Naive thymus-derived CD8-positive, alpha-beta T cell (primary cell): ENCODE data around the gene LRRC8D. TPM values are rescaled to one million over a fixed set of nuclear protein-coding genes. Genes with fewer than 3 reads are reported as not detected.

Experiments used
- ATAC-seq, 2 donors: fragments of 150-1000 bp; cut with Tn5 transposase in 1 of 2; sonication (Bioruptor Pico), chemical (Tn5 transposase) in 1 of 2; 1 replicate in 1 of 2; 2 replicates in 1 of 2; pipeline ENCODE4 v1.10.0; 2021; ENCODE audit warnings: mild to moderate bottlenecking in 2 of 2, moderate library complexity in 2 of 2
- POLR2A ChIA-PET: fragments of 350-600 bp; sonication (Branson Sonifier 250); formaldehyde crosslinking; loops from one replicate; lab custom pipeline; 2021; ENCODE audit warnings: antibody characterized with exemption; lab: Charles Lee
- DNase-seq, 10 donors: peaks; one replicate each; pipeline versions ENCODE4 v3.0.0 to v3.0.0-alpha.2; 2020 to 2022
- H3K27ac Mint-ChIP-seq, 10 donors: one replicate each; pipeline ENCODE4 v1.8.0; 2020 to 2022; ENCODE audit warnings: mild to moderate bottlenecking in 10 of 10, mixed read lengths in 10 of 10, moderate library complexity in 4 of 10, inconsistent platforms in 1 of 10
- H3K27me3 Mint-ChIP-seq, 5 donors: one replicate each; pipeline ENCODE4 v1.8.0; 2021 to 2022; ENCODE audit warnings: mixed read lengths in 5 of 5
- H3K36me3 Mint-ChIP-seq, 3 donors: one replicate each; pipeline ENCODE4 v1.8.0; 2020 to 2022; ENCODE audit warnings: mixed read lengths in 3 of 3, mild to moderate bottlenecking in 2 of 3, inconsistent platforms in 1 of 3
- H3K4me1 Mint-ChIP-seq, 4 donors: one replicate each; pipeline ENCODE4 v1.8.0; 2021 to 2022; ENCODE audit warnings: mixed read lengths in 4 of 4
- H3K4me3 Mint-ChIP-seq, 10 donors: one replicate each; pipeline ENCODE4 v1.8.0; 2020 to 2022; ENCODE audit warnings: mild to moderate bottlenecking in 10 of 10, mixed read lengths in 10 of 10, moderate library complexity in 6 of 10, inconsistent platforms in 1 of 10
- H3K9me3 Mint-ChIP-seq, 9 donors: one replicate each; pipeline ENCODE4 v1.8.0; 2020 to 2022; ENCODE audit warnings: mixed read lengths in 9 of 9, mild to moderate bottlenecking in 3 of 9, inconsistent platforms in 1 of 9, moderate library complexity in 1 of 9
- polyA plus RNA-seq, 3 donors: library from polyadenylated mRNA; unstranded; fragments of 300-500 nt; fragmentation: Illumina TruSeq; gene quantifications; one replicate each; pipeline ENCODE4 v1.2.3, GENCODE V29; 2021
- total RNA-seq, 8 experiments: library from RNA in 2 of 8; stranded (reverse) in 2 of 8; gene quantifications; one replicate each; pipeline ENCODE4 v1.2.3 and lab custom pipeline; 2021 to 2026

The LRRC8D gene
- total and polyA plus RNA-seq, 5 experiments from 2014 or later, result 37.1 to 60.0 (median 42.3) TPM

DNA sequence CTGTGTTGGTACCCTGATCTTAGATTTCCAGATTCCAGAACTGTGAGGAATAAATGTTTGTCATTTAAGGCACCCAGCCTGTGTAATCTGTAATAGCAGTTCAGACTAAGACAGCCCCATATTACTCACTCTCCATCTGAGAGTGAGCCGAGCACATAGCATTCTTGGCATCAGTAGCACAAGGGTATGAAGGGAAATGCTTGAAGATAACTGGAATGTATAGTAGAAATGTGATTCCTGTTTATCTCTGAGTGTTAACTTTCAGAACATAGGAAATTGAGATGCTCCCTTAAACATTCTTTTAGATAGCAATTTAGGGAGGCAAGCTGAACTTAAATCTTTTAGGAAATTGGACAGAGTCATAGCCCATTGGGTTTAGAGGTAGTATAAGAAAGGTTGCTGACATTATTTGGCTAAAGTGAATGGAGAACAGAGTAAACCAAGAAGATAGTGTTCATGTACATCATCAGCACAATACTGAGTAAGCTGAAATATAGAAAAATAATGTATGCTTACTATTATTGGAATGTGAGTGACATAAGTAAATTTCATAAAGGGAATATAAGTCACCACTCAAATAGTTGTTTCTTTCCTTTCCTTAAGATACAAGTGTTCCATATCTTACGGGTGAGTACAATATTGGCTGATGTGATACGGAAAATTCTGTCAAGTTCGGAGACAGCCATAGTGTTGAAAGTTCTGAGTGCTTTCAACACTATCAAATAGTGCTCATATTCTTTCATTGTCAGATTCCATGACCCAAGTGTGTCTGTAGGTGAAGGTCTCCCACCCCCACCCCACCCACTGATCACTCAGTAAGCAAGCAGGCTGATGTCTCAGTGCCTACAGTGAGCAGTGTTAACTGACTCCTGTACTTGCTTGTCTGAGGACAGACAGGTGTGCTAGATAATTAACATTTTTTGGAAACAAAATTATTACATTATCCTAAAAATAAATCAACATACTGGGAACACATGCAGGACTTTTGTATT lies 73.7 kb downstream of the LRRC8D start:
- H3K27ac Mint-ChIP-seq, result no peak overlapping the region
- no peak overlapping the region for H3K4me3 Mint-ChIP-seq
- no peaks in the 10 kb centered on the region for H3K9me3 Mint-ChIP-seq

DNA sequence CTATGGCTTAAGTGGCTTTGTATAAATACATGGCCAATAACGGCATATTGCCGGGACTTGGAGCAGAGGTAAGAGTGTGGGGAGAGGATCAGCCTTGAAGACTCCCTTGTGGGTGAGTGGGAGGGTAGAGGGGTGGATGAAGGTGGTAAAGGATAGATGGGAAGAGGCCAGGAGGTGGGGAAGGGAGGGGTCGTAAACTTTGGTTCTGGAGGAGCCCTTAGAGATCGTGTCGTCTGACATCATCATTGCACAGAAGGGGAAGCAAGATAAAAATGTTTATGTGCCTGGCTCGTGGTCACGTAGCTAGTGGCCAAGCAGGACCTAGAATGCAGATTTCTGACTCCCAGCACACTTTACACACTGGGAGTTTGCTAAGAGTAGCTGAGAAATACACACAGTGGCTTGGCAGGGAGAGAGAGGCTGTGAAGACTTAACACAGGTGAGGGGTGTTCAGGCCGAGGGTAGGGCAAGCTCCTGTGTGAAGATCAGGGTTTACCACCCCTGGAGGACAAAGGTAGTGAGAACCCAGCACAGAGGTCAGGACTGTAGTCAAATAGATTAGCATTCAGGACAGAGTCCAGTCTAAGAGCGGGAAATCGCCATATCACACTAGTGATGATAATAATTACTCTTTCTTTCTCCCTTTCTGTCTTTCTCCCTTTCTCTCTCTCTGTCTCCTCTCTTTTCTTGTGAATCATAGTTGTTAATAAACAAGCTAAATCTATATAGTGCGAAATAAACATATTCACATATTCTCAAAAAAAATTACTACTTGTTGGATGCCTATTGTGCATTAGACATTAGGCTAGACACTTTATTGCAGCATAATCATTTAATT lies 75.5 kb downstream of the LRRC8D start:
- DNase-seq (no peak), ATAC-seq (no peak)
- Mint-ChIP-seq H3K4me3 (no peak overlapping the region), H3K27ac (peak overlapping the region in 8 of 10 donors; percentile 1 to 82 (median 20)), H3K4me1 (peaks cover 24 to 71% (median 48%) of the 10 kb centered on the region in 4 donors), H3K9me3 (no peaks in the 10 kb centered on the region), H3K36me3 (peaks cover 0 to 42% (median 14%) of the 10 kb centered on the region in 3 donors), H3K27me3 (no peaks in the 10 kb centered on the region)
- POLR2A ChIA-PET, result no interaction called here

More for the DNA sequence above, 73.7 kb downstream of the LRRC8D start:
- no peak for ATAC-seq
- POLR2A ChIA-PET, result no interaction called here
- DNase-seq, result no peak
- Mint-ChIP-seq H3K4me1 (peaks cover 21 to 56% (median 40%) of the 10 kb centered on the region in 4 donors), H3K36me3 (peaks cover 0 to 42% (median 23%) of the 10 kb centered on the region in 3 donors), H3K27me3 (no peaks in the 10 kb centered on the region)

DNA sequence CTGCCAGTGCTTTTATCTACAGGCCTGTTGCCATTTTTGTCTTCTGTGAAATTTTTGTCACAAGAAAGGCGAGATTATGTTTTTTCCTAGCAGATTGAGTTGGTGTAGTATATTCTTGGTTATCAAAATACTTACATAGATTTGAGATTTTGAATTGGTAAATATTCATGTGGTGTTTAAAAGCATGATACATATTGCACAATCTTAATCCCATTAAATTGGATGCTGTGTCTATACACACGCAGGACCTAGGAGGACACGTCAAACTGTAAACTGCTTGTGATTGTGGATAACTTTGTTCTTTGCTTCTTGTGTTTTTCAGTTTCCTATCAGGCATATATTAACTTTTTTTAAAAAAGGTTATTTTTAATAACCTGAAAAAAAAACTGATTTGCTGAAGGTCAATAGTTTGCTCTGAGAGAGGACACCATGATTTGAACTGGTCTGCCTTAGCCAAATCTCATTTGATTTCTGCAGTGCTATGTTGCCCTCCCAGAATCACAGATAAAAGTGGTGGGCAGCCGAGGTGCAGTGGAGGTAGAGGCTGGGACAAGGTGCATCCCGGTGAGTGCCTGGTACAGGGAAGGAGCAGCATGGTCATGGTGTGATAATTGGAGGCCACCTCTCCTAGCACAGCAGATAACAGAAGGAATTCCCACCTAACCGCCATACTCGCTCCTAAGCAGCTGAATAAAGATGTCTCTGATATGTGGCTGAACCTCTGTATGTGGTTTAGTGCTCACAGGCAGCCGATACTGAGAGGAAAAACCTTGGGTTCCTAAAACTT lies 76.7 kb downstream of the LRRC8D start:
- POLR2A ChIA-PET, result no interaction called here
- DNase-seq, result no peak
- Mint-ChIP-seq H3K27me3 (no peaks in the 10 kb centered on the region), H3K9me3 (no peaks in the 10 kb centered on the region), H3K4me1 (peaks cover 23 to 76% (median 46%) of the 10 kb centered on the region in 4 donors), H3K27ac (peak overlapping the region in 2 of 10 donors; percentile 13 to 68), H3K4me3 (no peak overlapping the region), H3K36me3 (peaks cover 0 to 40% (median 11%) of the 10 kb centered on the region in 3 donors)
- ATAC-seq, result no peak

DNA sequence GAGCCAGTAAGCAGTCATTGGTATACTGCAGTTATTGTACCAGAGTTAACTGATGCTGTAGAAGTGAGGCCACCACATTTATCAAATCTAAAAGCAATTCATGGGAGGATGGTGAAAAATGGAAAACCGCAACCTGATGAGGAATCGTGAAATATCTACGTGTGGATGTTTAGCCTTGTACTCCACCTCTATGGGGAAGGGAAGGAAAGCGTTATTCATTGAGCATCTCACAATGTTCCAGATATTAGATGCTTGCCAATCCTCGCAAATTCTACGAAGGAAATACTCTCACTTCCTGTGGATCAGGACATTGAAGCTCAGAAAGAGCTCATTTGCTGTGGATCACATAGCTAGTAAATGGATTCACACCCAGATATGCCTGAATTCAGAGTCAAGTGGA lies 77.3 kb downstream of the LRRC8D start:
- H3K27ac Mint-ChIP-seq, result no peak overlapping the region
- peaks cover 0 to 39% (median 11%) of the 10 kb centered on the region in 3 donors for H3K36me3 Mint-ChIP-seq
- DNase-seq, result no peak
- H3K4me3 Mint-ChIP-seq, result no peak overlapping the region
- H3K4me1 Mint-ChIP-seq, result peaks cover 20 to 78% (median 50%) of the 10 kb centered on the region in 4 donors
- POLR2A ChIA-PET, result no interaction called here
- no peak for ATAC-seq
- H3K27me3 Mint-ChIP-seq, result no peaks in the 10 kb centered on the region
- H3K9me3 Mint-ChIP-seq, result no peaks in the 10 kb centered on the region

DNA sequence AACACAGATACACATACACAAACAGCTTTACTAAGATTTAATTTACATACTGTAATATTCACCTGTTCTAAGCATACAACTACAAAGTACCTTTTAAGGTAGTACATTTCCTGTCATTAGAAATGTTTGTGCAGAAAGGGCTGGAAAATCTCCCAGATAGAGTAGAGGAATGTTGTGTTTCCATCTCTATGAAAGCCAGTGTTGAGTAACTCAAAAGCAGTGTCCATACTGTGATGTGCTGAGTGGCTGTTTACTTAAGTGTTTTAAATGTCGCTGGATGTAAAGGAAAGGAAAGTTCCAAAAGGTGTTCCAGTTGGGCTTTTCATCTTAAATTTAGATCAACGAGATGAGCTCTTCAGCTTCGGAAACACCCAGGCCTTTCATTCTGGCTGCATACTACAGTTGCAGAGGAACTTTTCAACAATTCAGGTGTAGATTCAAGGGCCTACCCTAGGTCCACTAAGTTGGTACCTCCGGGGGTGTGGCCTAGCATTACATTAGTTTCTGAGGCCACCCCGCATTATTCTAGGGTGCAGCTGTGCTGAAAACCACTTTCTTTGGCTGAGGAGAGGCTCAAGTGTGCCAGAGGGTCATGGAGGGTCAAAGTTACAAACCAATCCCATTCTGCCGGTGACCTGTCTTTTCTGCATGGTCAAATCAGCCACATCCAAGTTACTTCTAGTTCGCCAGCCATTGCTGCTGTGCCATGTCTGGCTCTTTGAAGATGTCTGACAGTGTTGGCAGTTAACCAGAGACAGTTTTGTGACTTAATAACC lies 78.1 kb downstream of the LRRC8D start:
- DNase-seq (no peak), ATAC-seq (no peak)
- H3K36me3 Mint-ChIP-seq, result peaks cover 0 to 39% (median 11%) of the 10 kb centered on the region in 3 donors
- POLR2A ChIA-PET, result no interaction called here
- peak overlapping the region in 2 of 10 donors; percentile 22 to 56 for H3K27ac Mint-ChIP-seq
- no peak overlapping the region for H3K4me3 Mint-ChIP-seq
- no peaks in the 10 kb centered on the region for H3K9me3 Mint-ChIP-seq
- H3K4me1 Mint-ChIP-seq, result peaks cover 22 to 81% (median 56%) of the 10 kb centered on the region in 4 donors
- no peaks in the 10 kb centered on the region for H3K27me3 Mint-ChIP-seq

DNA sequence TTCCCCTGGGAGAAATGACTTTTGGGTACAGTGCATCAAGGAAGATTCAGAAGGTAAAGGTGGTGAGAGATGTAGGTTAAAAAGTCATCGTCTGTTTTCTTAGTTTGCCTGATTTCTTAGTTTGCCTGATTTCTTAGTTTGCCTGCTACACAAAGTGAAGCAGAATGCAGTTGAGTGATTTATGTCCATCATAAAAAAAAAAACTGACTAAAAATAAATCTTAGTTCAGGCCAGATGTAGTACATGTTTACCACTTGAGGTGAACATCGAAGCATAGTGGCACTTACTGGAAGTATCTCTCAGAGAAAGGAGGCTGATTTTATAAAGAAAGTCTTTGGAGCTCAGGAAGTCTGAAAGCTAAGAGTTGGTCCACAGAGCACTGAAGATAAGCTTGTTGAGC lies 79.5 kb downstream of the LRRC8D start:
- H3K9me3 Mint-ChIP-seq, result no peaks in the 10 kb centered on the region
- POLR2A ChIA-PET, result no interaction called here
- DNase-seq (no peak), ATAC-seq (no peak)
- H3K4me3 Mint-ChIP-seq, result no peak overlapping the region
- peaks cover 21 to 74% (median 64%) of the 10 kb centered on the region in 4 donors for H3K4me1 Mint-ChIP-seq
- H3K36me3 Mint-ChIP-seq, result peaks cover 0 to 33% (median 13%) of the 10 kb centered on the region in 3 donors
- peak overlapping the region in 6 of 10 donors; percentile 10 to 64 (median 34) for H3K27ac Mint-ChIP-seq
- no peaks in the 10 kb centered on the region for H3K27me3 Mint-ChIP-seq

DNA sequence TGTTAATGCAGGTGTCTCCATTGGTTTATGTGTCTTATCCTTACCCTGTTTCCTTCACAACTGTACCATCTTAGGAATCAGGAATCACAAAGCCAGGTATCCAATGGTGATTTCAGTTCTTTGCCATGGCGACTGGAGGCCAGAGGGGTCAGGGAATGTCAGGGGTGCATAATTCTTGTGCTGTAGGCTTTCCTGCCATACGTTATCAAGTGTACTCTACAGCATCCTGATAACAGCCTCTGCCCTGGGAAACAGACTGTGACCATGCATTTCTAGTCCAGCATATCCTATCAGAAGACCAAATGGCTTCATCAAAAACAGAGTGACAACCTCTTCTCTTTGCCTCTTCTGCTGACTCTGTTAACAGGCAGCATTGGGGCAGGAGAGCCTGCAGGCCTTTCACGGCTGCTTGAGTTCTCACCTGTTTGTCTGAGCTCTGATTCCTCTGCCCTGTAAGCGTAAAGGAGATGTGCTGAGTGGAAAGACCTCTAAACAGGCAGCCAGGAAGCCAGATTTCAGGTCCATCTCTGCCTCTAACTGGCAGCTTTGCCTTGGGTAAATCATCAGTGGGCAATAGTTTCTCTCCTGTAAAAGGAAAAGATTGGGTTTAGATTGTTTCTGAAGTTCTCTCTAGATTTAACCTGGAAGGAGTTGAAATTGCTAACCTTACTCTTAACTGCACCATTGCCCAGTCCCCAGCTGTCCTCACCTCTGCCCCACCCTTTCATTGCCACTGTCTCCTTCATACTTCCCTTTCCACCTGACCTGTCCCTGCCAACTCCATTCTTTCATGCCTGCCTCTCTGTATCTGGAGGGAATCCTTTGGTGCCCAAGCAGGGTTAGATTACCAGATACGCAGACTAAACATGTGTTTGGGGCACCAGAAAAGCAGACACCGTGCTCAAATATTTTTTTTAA lies 80.2 kb downstream of the LRRC8D start:
- ATAC-seq (no peak), DNase-seq (no peak)
- Mint-ChIP-seq H3K36me3 (peaks cover 0 to 34% (median 11%) of the 10 kb centered on the region in 3 donors), H3K4me3 (no peak overlapping the region), H3K9me3 (no peaks in the 10 kb centered on the region), H3K27ac (peak overlapping the region in 4 of 10 donors; percentile 0 to 38 (median 12)), H3K4me1 (peaks cover 22 to 77% (median 68%) of the 10 kb centered on the region in 4 donors), H3K27me3 (no peaks in the 10 kb centered on the region)
- POLR2A ChIA-PET, result no interaction called here

DNA sequence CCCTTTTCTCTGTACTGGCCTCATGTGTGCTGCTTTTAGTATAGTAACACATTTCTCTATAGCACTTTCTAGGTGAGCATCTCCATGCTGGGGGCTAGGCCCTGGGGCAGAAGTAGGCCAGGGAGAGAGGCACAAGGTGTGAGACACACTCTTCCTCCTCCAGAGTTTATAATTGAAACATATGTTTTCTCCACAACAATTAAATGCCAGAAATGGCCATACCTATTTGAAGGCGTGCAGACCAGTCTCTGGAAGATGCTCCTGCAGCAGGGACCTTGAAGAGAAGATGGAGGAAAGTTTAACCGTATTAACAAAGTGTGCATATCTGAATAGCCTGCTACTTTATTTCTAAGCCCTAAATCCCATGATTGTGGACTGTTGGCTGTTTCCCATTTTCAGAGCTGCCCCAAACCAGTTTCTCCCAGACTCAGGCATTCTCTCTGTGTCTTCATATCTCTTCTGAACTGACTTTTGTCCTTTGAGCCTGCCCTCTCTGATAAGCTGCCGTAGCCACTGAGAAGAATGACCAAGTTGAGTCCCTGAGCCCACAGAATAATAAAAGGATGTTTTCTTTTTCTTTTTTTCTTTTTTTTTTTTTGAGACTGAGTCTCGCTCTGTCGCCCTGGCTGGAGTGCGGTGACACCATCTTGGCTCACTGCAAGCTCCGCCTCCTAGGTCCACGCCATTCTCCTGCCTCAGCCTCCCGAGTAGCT lies 81.3 kb downstream of the LRRC8D start:
- POLR2A ChIA-PET, result no interaction called here
- Mint-ChIP-seq H3K27ac (peak overlapping the region in 4 of 10 donors; percentile 3 to 38 (median 22)), H3K4me3 (no peak overlapping the region), H3K4me1 (peaks cover 19 to 75% (median 68%) of the 10 kb centered on the region in 4 donors), H3K9me3 (no peaks in the 10 kb centered on the region), H3K36me3 (peaks cover 0 to 30% (median 6%) of the 10 kb centered on the region in 3 donors), H3K27me3 (no peaks in the 10 kb centered on the region)
- no peak for DNase-seq
- no peak for ATAC-seq

DNA sequence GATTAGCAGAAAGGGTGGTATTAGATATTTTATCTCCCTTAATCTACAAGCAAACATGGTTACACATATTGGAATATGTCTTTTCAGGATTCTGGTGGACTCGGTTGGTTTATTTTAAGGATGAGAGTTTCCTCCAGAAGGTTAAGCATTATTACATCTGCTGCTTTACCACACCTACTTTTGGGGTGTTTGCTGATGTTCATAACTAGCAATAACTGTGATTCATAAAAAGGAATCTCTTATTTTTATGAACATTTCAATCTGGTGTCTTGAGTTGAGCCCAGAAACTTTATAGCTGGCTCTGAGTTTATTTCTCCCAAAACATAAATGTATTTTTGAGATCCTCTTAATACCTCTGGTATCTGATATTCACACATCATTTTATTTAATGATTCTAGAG lies 82.7 kb downstream of the LRRC8D start:
- POLR2A ChIA-PET, result no interaction called here

More for the DNA sequence above, 82.7 kb downstream of the LRRC8D start:
- peak overlapping the region in 3 of 10 donors; percentile 46 to 77 (median 57) for H3K27ac Mint-ChIP-seq
- no peaks in the 10 kb centered on the region for H3K9me3 Mint-ChIP-seq
- peaks cover 0 to 32% (median 12%) of the 10 kb centered on the region in 3 donors for H3K36me3 Mint-ChIP-seq
- ATAC-seq, result no peak
- DNase-seq, result no peak
- no peaks in the 10 kb centered on the region for H3K27me3 Mint-ChIP-seq
- H3K4me3 Mint-ChIP-seq, result no peak overlapping the region
- H3K4me1 Mint-ChIP-seq, result peaks cover 18 to 83% (median 72%) of the 10 kb centered on the region in 4 donors
